Measurements from ENCODE around the gene MGAT4A.

MGAT4A gene

DNA sequence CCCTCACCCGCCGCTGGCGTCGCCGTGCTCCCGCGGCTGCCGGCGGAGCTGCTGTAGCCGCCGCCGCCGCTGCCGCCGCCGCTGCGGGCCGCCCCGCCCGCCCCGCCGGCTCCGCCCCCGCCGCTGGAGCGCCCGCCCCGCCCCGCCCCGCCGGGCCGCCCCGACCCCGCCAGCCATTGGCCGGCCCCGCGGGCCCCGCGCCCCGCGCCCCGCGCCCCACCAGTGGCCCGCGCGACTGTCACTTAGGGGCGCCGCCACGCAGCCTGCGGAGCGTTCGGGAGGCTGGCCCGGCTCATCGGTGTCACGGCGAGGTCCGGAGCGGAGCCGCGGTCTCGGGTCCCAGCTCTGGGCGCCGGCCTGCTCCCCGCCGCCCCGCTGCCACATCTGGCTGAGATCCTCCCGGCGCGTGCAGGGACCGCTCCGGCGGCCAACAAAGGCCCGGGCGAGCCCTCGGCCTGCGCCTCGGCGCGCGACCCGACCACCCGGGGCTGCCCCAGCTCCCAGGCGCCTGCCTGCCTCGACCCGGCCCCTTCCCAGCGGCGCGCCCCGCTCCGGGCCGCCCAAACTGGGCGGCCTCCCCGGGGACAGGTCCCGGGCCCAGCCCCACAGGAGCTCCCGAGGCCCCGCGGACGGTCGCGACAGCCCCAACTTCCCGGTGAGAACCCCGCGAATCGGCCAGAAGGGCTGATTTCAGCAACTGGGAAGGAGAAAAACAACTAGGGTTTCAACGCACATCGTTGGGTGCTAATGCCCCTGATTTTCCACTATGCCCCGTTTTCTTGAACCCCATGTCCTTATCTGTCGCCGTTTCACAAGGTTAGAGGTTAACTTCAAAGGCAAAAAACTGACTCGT is at the start of gene MGAT4A:
TSS of gene MGAT4A (minus strand) at position 92 of the 853 bp plus-strand sequence. CDS start 4,800 bp downstream, outside the sequence.
- DNase-seq (ENCODE audit: low read depth) = peak; percentile 42

DNA sequence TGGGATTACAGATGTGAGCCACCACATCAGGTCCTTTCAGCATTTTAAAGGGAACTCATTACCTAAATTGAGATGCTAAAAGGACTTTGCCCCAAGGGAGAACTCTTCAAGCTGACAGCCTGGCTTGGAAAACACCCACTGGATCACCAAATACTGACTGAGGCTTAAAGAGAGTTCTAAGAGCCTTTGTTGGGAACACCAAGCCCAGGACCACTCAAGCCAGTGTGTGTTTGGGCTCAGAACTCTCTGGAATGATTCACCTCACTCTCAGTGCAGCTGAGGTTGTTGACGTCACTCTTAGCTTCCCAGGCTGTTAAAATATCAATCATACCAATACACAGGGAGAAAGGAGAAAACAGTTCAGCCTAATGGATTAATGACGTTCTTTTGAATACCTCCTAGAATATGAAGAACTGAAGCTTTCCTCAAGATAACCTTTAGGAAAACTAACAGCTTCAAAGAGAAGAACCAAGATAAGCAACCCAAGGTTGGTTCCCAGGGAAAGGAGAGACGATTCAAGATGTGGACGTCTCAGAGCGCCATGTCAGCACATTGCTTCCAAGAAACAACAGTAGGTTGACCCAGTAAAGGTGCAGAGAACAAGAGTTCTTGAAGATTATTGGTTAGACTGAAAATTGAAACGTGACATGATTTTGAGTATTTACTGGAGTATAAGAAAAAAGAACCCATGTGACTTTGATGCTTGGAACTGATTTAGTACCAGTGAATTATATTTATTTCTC is 48.0 kb upstream of the MGAT4A start:
- TF ChIP-seq, protein P1, sequence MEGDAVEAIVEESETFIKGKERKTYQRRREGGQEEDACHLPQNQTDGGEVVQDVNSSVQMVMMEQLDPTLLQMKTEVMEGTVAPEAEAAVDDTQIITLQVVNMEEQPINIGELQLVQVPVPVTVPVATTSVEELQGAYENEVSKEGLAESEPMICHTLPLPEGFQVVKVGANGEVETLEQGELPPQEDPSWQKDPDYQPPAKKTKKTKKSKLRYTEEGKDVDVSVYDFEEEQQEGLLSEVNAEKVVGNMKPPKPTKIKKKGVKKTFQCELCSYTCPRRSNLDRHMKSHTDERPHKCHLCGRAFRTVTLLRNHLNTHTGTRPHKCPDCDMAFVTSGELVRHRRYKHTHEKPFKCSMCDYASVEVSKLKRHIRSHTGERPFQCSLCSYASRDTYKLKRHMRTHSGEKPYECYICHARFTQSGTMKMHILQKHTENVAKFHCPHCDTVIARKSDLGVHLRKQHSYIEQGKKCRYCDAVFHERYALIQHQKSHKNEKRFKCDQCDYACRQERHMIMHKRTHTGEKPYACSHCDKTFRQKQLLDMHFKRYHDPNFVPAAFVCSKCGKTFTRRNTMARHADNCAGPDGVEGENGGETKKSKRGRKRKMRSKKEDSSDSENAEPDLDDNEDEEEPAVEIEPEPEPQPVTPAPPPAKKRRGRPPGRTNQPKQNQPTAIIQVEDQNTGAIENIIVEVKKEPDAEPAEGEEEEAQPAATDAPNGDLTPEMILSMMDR (IDR thresholded peaks at IDR 0.05; ENCODE audit: insufficient read depth, low read depth, low read length, missing control alignments) = no peak
- no peak overlapping the region for H3K4me3 ChIP-seq (ENCODE audit: low read length)
- no peak for DNase-seq (ENCODE audit: low read depth)

More for the DNA sequence above, at the start of gene MGAT4A:
- TF ChIP-seq, protein P1 (IDR thresholded peaks at IDR 0.05; ENCODE audit: insufficient read depth, low read depth, low read length, missing control alignments) = no peak
- H3K4me3 ChIP-seq (ENCODE audit: low read length) = peak within 1 kb of the TSS; percentile 39

DNA sequence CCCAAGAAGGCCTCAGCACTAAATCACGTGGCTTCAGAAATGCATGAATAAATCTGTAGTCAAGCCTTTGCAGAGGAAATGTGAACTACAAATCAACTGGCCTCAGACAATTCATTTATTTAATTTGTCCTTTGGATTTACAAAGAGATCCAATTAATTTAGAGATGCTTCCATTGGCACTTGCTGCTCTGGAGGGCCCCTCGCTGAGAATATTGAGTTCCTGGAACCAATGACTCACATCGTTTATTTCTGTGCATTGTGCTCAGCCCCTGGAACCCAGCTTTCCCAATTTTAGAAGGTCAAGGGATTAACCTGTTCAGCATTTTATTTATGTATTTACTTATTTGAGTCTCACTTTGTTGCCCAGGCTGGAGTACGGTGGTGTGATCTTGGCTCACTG is 47.2 kb upstream of the MGAT4A start:
- no peak for DNase-seq (ENCODE audit: low read depth)
- TF ChIP-seq, protein P1 (IDR thresholded peaks at IDR 0.05; ENCODE audit: insufficient read depth, low read depth, low read length, missing control alignments) = no peak
- no peak overlapping the region for H3K4me3 ChIP-seq (ENCODE audit: low read length)

DNA sequence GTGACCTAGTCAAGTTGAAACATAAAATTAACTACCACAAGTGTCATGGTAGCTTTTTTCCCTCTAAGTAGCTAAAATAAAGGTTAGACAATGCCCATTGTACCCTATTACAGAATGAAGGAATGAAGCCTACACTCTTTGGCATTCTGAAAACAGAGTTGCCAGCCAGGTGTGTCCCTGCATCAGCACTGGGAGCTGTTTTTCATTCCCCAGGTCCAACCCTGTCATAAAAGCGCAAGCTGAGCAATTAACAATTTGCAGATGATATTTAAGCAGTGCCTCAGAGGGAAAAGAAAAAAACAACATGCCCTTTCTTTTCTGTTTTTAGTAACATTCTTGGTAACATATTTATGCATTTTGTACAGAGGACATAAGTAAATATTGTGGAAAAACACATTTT is 46.8 kb upstream of the MGAT4A start:
- DNase-seq (ENCODE audit: low read depth) = no peak
- TF ChIP-seq, protein P1 (IDR thresholded peaks at IDR 0.05; ENCODE audit: insufficient read depth, low read depth, low read length, missing control alignments) = no peak
- H3K4me3 ChIP-seq (ENCODE audit: low read length) = no peak overlapping the region

DNA sequence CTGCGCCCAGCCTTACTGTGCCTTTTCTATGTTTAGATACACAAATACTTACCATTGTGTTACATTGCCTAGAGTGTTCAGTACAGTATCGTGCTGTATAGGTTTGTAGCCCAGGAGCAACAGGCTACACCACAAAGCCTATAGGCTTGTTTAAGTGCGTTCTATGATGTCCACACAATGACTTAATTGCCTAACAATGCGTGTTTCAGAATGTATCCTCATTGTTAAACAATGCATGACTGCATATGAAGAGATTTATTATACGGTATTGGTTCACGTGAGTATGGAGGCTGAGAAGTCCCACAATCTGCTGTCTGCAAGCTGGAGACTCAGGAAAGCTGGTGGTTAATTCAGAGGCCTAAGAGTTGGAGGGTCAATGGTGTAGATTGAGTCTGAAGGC is 46.1 kb upstream of the MGAT4A start:
- peak; percentile 30 for DNase-seq (ENCODE audit: low read depth)
- TF ChIP-seq, protein P1 (IDR thresholded peaks at IDR 0.05; ENCODE audit: insufficient read depth, low read depth, low read length, missing control alignments) = no peak
- no peak overlapping the region for H3K4me3 ChIP-seq (ENCODE audit: low read length)

DNA sequence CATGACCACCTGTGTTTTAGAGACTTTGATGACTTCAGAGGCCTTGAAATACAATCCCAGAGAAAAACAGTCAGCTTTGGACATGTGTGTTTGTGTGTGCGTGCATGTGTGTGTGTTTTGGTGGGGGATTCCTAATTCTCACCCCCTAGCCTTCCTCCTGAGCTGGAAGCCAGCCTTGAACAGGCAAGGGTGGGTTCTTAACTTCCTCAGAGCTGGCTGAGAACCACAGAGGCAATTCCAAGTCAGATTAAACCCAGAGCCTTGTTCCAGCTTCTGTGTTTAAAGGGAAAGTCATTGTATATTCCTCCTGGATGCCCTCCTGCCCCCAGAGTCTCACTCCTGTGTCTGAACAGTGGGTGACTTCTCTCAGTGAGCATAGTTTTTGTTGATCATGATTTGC is 45.2 kb upstream of the MGAT4A start:
- H3K4me3 ChIP-seq (ENCODE audit: low read length) = no peak overlapping the region
- TF ChIP-seq, protein P1 (IDR thresholded peaks at IDR 0.05; ENCODE audit: insufficient read depth, low read depth, low read length, missing control alignments) = no peak
- DNase-seq (ENCODE audit: low read depth) = no peak

Data from epithelial cell of esophagus (primary cell).